Dermis microvascular lymphatic vessel endothelial cell (primary cell): Measurements from ENCODE around the gene SUSD5. TPM values are rescaled to one million over a fixed set of nuclear protein-coding genes. Genes with fewer than 3 reads are reported as not detected.

ENCODE experiments used
- DNase-seq, 2 donors: peaks; one replicate each; pipeline versions ENCODE4 v3.0.0 to v3.0.0-alpha.2; 2010; ENCODE audit warnings: low read depth in 2 of 2
- total RNA-seq: library from RNA; depleted of rRNA; stranded (reverse); fragments of >200 nt; gene quantifications from 2 replicates; pipeline ENCODE4 v1.2.1, GENCODE V29; 2014

SUSD5 gene
- 0.63 and 1.7 TPM in 2 replicates for total RNA-seq

GRCh38 chr3:33218446-33219174 is at the start of gene SUSD5:
TSS of gene SUSD5 (minus strand) at chr3:33218810. CDS start at chr3:33218797, 13 bp downstream.
- DNase-seq: peak; percentile 20 to 73

DNA sequence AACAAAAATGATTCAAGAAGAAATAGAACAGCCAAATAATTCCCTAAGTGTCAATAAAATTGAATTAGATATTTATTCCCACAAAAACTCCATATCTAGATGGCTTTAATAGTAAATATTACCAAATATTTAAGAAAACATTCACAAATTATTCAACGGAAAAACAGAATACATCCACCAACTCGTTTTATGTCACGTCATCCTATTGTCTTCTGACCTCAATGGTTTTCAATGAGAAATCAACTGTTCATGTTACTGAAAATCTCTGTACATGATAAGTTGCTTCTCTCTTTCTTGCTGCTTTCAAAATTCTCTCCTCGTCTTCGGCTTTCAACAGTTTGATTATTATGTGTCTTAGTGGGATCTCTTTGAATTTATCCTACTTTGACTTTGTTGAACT is 41.5 kb upstream of the SUSD5 start:
- DNase-seq: no peak

GRCh38 chr3:33256249-33256648 is 37.6 kb upstream of the SUSD5 start:
- no peak for DNase-seq

DNA sequence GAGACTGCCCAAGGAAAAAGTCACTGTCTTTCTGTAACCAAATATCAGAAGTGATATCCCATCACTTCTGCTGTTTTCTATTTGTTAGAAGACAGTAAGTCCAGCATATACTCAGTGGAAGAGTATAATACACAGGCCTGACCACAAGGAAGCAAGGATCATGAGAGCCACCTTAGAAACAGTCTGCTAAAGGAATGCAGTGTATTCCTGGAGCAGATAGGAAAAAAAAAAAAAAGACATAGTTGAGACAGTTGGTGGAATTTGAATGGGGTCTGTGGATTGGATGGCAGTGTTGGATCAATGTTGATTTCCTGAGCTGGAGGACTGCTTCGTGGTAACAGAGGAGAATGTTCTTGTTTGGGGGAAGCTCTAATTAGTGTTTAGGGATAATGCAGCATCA is 32.1 kb upstream of the SUSD5 start:
- no peak for DNase-seq

DNA sequence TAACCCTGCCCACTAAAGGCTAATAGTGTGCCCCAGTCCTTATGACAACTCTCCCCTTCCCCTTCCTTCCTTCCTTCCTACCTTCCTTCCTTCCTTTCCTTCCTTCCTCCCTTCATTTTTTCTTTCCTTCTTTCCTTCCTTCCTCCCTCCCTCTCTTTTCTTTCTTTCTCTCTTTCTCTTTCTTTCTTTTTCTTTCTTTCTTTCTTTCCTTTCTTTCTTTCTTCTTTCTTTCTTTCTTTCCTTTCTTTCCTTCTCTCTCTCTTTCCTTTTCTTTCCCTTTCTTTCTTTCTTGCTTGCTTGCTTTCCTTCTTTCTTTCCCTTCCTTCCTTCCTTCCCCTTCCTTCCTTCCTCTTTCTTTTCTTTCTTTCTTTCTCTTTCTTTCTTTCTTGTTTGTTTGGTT is 28.2 kb upstream of the SUSD5 start:
- DNase-seq: no peak

- DNase-seq: no peak
Measured at GRCh38 chr3:33240261-33240660, 21.7 kb upstream of the SUSD5 start.

DNA sequence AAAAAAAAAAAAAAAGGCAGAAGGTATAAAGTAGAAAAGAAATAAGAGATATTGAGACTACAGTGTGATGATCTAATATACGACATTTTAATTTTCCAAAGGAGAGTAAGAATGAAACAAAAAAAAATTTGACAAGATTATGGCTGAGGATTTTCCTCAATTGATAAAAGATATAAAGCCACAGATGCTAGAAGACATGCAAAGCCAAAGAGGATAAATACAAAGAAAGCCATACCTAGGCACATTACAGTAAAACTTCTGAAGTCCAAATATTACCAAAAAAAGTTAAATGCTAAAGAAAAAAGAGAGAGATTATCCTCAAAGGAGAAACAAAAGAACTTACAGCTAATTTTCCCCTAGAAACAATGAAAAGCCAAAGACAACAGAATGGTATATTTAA is 20.3 kb upstream of the SUSD5 start:
- DNase-seq: no peak

DNA sequence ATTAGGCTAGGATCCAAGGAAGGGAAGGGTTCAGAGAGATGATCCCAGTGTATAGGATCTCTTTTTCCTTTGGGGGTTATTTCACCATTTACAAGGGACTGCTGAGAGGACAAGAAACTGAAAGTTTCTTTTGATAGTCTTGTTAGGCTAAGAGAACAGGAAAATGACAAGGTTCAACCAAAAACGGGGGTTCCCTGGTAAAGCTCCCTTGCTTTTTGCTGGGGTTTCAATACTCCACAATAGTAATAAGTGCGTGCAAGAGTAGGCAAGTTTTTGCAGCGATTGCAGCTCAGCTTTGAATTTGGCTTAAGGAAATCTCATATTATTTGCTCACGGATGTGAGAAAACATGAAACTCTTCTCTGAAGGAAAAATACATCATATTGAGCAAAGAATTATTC is 18.8 kb upstream of the SUSD5 start:
- no peak for DNase-seq

GRCh38 chr3:33236005-33236404 is 17.4 kb upstream of the SUSD5 start:
- no peak for DNase-seq

GRCh38 chr3:33233884-33234283 is 15.3 kb upstream of the SUSD5 start:
- peak in 1 of 2 donors; percentile 12 for DNase-seq

DNA sequence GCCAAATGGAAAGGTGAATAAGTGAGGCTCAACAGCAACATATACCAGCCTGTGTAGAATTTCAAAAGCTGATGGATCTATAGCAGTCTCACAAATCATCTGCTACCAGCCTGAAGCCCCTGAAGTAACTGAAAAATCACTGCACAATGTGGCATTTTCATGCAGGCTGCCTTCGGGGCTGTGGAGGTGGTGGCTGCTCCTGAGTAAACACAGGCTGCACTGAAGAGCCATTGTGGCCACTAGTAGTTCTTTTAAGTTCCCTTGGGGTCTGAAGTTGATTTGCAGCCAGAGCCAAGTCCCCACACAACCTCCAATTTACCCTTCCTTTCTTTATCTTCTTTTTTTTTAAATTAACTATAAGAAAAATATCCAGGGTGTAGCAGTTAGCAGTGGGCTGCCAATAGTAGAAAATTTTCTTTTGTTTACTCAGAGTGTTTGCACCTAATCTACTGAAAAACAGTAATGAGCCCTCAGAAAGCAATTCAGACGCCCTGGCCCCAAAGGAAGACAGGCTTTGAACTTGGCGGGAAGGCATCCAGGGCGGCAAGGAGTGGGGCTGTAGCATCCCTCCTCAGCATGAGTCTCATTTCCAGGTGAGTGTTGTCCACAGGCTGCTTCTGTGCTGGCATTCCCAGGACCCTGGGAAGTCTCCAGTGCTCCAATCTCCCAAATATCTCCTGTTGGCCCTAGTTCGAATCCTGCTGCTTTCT is 13.3 kb upstream of the SUSD5 start:
- DNase-seq: no peak

DNA sequence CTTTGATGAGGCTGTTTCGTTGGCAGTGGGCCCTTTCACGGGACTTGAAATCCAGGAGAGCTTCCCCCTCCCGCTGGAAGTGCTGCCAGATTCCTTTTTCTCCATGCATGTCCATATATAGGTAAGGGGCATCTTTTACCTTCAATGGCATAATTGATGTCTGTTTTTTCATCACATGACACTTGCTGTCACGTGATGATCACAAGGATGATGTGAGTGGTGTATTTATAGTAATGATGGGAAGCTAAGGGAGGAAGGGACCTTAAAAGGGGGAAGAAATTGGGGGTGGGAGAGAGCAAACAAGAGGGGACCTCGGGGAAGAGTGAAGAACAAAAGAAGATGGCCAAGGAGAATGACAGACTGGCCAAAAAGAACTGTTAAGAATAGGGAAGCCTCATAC is 11.3 kb upstream of the SUSD5 start:
- no peak for DNase-seq

DNA sequence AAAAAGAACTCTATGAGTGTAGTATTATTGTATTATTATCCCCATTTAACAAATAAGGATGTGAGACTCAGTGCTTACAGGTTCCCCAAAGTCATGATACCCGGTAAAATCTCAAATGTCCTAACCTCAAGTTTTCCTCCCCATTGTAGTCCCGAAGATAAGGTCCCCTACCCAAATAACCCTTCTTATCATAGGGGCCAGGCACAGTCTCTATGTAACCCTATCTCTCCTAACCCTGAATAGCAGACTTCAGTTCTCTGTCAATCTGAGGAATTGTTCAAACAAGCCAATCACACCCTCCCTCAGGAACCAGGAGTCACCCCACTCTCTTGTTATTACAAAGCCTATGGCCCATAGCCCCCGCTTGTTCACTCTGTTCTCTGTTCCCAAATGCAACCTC is 10.5 kb upstream of the SUSD5 start:
- DNase-seq: no peak

DNA sequence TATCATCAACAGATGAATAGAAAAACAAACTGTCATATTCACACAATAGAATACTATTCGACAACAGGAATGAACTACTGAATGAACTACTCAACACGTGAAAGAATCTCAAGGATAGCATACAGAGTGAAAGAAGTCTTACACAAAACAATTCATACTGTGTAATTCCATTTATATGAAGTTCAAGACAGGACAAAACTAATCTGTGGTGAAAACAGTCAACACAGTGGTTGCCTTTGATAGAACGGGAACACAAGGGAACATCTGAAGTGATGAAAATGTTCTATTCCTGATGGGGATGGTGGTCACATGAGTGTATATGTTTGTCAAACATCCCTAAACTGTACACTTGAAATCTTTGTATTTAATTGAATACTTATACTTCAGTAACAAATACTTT is 2.6 kb upstream of the SUSD5 start:
- no peak for DNase-seq

DNA sequence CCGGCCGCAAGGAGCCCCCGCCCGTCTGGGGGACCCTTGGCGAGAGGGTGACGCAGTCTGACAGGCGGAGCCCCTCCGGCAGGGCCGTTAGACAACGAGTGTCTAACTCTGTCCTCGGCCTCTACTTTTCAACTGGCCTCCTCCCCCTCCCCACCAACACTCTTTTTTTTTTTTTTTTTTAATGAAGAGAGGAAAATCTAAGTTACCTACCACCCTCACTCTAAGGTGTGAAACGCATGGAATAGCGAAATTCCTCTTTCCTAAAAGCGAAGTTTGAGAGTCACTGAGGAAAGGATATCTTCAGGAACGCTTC is 521 bp upstream of the SUSD5 start:
- DNase-seq: peak in 1 of 2 donors; percentile 42

DNA sequence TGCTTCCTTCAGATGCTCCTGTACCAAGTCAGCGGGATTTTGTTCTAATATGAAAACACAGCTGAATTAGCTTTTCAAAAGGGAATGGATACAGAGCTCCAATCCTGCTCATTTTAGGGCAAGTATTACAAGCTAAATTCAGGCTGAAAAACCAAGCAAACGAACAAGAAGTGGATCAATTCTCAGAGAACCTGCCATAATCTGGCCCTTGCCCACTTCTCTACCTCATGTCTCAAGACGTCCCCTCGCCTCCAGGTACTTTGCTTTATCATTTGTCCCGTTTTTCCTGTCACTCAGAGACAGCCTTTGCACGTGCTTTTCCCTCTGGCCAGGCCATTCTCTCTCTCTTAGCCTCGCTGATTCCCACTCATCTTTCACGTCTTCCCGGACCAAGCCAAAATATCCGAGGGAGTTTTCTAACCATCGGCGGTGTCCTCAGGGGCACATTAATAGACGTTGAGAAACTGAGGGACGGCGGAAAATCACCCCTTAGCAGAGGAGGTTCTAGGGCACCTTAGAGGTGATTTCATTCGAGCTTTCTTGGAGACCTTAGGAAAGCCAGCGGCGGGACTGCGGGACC is 654 bp downstream of the SUSD5 start:
- peak in 1 of 2 donors; percentile 36 for DNase-seq

DNA sequence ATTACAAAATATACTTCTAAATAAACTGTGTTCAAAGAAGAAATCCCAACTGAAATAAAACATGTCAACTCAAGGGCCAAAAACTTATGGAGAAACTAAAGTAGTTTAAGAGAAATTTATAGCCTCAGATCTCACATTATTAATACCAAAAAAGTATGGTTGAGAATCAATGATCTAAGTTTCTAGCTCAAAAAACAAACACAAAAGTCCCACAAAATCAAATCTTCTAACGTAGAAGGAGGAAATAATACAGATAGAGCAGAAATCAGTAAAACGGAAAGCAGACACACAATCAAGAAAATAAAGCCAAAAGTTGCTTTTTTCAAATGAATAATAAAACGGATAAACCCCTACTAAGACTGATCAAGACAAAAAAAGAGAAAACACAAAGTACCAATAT is 2.9 kb downstream of the SUSD5 start:
- DNase-seq: no peak

- no peak for DNase-seq
Measured at GRCh38 chr3:33212406-33212805, 6.2 kb downstream of the SUSD5 start.

GRCh38 chr3:33211444-33211843 is 7.2 kb downstream of the SUSD5 start:
- peak in 1 of 2 donors; percentile 93 for DNase-seq

GRCh38 chr3:33209357-33209756 is 9.3 kb downstream of the SUSD5 start:
- DNase-seq: no peak

DNA sequence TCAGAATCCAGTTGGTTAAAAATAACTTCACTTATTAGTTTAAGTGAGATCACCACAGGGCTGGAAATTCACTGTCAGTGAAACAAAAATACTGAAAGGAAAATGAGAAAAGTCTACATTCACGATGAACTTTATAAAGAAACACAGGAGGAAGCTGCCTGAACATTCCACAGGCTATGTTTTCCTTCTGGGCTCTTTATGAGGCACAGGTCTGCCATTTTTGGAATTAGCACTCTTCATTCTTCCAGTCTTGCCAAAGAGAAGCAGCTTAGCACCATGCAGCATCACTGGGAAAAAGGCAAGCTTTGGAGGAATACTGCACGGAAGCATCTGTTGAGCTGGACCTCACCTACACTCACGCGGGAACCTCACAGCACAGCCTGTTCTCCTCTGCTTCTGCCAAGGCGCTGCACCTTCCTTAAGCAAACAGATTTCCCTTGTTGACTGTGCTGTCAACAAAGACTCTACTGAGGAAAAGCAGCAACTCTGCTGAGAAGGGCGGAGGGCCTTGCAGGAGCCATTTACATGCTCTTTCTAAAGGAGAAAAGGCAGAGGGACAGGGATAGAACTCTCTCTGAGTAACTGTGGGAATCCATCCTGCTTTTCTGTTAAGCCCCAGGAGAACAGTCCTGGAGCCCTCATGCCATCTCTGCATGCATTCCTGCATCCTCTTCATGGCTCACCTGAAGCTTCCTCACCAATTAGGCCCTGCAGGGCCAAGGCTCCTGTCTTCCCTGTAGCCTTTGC is 15.7 kb downstream of the SUSD5 start:
- peak in 1 of 2 donors; percentile 6 for DNase-seq

DNA sequence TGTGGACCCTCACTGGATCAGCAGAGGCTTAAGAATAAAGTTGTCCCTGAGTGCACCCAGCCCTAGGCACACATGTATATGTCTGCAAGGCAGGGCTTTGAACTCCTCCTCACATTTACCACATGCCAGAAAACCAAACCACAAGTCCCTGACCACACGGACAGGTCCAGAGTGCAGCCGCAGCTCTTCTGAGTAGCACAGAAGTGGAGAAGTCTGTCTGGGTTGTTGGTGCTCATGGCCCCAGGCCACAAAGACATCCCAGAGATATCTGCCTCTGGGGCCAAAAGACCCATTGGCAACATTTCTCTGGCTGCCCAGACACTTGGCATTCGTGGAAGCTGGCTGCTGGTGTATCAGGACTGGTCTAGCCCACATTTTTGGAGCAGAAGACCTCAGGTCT is 17.4 kb downstream of the SUSD5 start:
- no peak for DNase-seq
